Measurements from ENCODE around the gene PWWP2B. TPM values are rescaled to one million over a fixed set of nuclear protein-coding genes. Genes with fewer than 3 reads are reported as not detected.

The PWWP2B gene
- total and polyA plus RNA-seq, 2 of the 8 experiments (the other 6 are each of a cell fraction or from before 2014, with no cell fraction given) = 5.3 to 10.8 TPM

DNA sequence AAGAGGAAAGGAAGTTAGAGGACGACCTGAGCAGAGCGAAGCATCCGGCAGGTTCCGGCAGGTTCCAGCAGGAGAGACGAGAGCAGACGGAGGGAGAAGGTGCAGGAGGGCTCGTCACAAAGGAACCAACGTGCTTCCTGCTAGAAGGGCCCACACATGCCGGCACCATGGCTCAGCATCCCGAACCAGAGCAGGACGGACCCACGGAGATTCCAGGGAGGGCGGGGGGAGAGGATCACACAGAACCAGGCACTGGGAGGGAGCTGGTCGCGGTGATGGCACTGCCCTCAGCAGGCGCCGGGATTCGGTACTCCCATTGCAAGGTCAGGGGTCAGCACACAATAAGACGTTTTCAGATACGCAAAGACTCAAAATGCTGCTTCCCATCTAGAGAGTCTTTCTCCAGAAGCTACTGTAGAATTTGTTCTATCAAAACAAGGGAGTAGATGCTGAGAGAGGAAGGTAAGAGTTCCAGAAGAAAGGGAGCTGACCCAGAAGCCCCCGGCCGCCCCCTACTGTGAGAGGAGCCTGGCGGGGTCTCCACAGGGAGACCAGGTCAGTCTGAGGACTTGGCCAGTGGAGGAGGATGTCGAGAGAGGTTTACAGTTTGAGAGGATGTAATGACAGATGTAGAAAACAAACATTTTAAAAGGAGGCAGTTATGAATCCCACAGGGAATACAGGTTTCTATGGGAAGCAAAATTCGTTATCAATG, 23.6 kb upstream of the PWWP2B start:
- Histone ChIP-seq H3K23me2 (ENCODE audit: low read depth, low read length) (no peaks in the 10 kb centered on the region), H4K20me1 (replicated peaks in 1 of 2; ENCODE audit: control insufficient read depth in 1 of 2, insufficient read depth in 2 of 2, low read length in 2 of 2) (peaks cover 0 to 1% of the 10 kb centered on the region in 2 experiments), H3K27ac (ENCODE audit: low read depth, low read length) (no peak overlapping the region), H3K56ac (replicated peaks; ENCODE audit: insufficient read length, low read depth, low read length) (no peak overlapping the region), H3K4me1 (replicated peaks in 1 of 4; ENCODE audit: control insufficient read depth in 3 of 4, insufficient read depth in 4 of 4, low read length in 3 of 4) (peaks cover 0 to 14% (median 3%) of the 10 kb centered on the region in 4 experiments; a peak in 4 of 7 replicates), H4K5ac (ENCODE audit: insufficient read length, low read depth, low read length) (no peak overlapping the region), H2BK120ac (replicated peaks; ENCODE audit: low read depth, low read length) (no peak overlapping the region), H3K27me3 (replicated peaks in 1 of 4; ENCODE audit: control insufficient read depth in 3 of 4, extremely low read depth in 1 of 4, insufficient read depth in 3 of 4, low read length in 3 of 4) (no peaks in the 10 kb centered on the region; a peak in 1 of 7 replicates), H2BK20ac (ENCODE audit: low read length) (no peak overlapping the region), H3K4me2 (ENCODE audit: insufficient read depth in 1 of 2, low read depth in 2 of 2, low read length in 2 of 2) (no peak overlapping the region), H3K4ac (replicated peaks; ENCODE audit: insufficient read length, low read depth, low read length) (no peak overlapping the region), H3K23ac (ENCODE audit: insufficient read length) (no peak overlapping the region), H3K4me3 (ENCODE audit: extremely low read depth in 1 of 4, insufficient read depth in 2 of 4, low read depth in 3 of 4, low read length in 4 of 4) (no peak overlapping the region), H3K79me1 (ENCODE audit: low read depth, low read length) (no peaks in the 10 kb centered on the region), H3K9me3 (ENCODE audit: insufficient read depth in 2 of 2, low read depth in 1 of 2, low read length in 1 of 2) (peaks cover 0 to 2% of the 10 kb centered on the region in 2 experiments; a peak in 1 of 4 replicates), H4K91ac (replicated peaks; ENCODE audit: insufficient read length, low read length) (no peak overlapping the region), H3K18ac (ENCODE audit: extremely low read depth, low read length) (no peak overlapping the region), H3K36me3 (ENCODE audit: control insufficient read depth in 2 of 4, insufficient read depth in 4 of 4, low read length in 3 of 4) (no peaks in the 10 kb centered on the region), H2AK5ac (ENCODE audit: low read depth, low read length) (no peak overlapping the region), H3K9ac (replicated peaks in 1 of 4; ENCODE audit: extremely low read depth in 1 of 4, low read depth in 3 of 4, low read length in 3 of 4) (no peak overlapping the region), H2AFZ (ENCODE audit: low read length) (no peak overlapping the region), H2BK12ac (ENCODE audit: low read depth, low read length) (no peak overlapping the region), H3K79me2 (ENCODE audit: control insufficient read depth in 1 of 2, insufficient read depth in 2 of 2, low read length in 2 of 2) (no peaks in the 10 kb centered on the region), H3K14ac (ENCODE audit: insufficient read length) (no peak overlapping the region), H2BK5ac (ENCODE audit: low read depth, low read length) (no peak overlapping the region), H4K8ac (ENCODE audit: extremely low read depth, insufficient read depth, low read length) (no peak overlapping the region), H2BK15ac (ENCODE audit: low read length) (no peak overlapping the region)
- POLR2A ChIA-PET (ENCODE audit: partially characterized antibody) = no interaction called here
- DNase-seq (ENCODE audit: low read depth in 1 of 2, low spot score in 2 of 2) (no peak), FAIRE-seq (no peak)
- 89% methylated on average over 25 of the region's 25 CpGs; no CpG with 5 or more reads in 1 of the 2 experiments for WGBS, 2 experiments (ENCODE audit: extremely low coverage in 1 of 2, insufficient coverage in 1 of 2, insufficient read length in 1 of 2, insufficient replicate concordance in 2 of 2, low coverage in 1 of 2, low lambda C conversion rate in 2 of 2, missing lambda C conversion rate in 1 of 2)
- CTCF ChIA-PET (ENCODE audit: partially characterized antibody) = interaction anchor here (0.8 to 4.6 kb wide), 9 partner anchors 10 to 275 kb away, joined by 3 to 48 read pairs (median 4); no protein-coding TSS in a partner anchor
- no peak for TF ChIP-seq SIRT6 (IDR thresholded peaks at IDR 0.05; ENCODE audit: low read length)
- no peak for TF ChIP-seq SUZ12 (IDR thresholded peaks at IDR 0.05; ENCODE audit: low read length)

Data from H1 (cell line).